HG03520 (cell line): ENCODE data around the gene CCDC136.

Experiments
- ATAC-seq: cut with Tn5 transposase; IDR thresholded peaks from one replicate; pipeline ENCODE4 v1.9.1; 2021; ENCODE audit warnings: mild to moderate bottlenecking, moderate library complexity; ENCODE audit not compliant: unreplicated experiment

The CCDC136 gene

GRCh38 chr7:128791121-128791971, at the start of gene CCDC136:
Gene CCDC136 (plus strand): TSS chr7:128791968. CDS start chr7:128792412, 444 bp downstream.
- ATAC-seq: peak; percentile 73

- ATAC-seq: no peak
These were observed 49.6 kb upstream of the CCDC136 start for GRCh38 chr7:128742206-128742605.

- no peak for ATAC-seq
These were observed 48.5 kb upstream of the CCDC136 start for GRCh38 chr7:128743112-128743772.

GRCh38 chr7:128744366-128744905, 47.3 kb upstream of the CCDC136 start:
- no peak for ATAC-seq

GRCh38 chr7:128745706-128746105, 46.1 kb upstream of the CCDC136 start:
- no peak for ATAC-seq

GRCh38 chr7:128747327-128748079, 44.3 kb upstream of the CCDC136 start:
- no peak for ATAC-seq

- no peak for ATAC-seq
These were observed 39.5 kb upstream of the CCDC136 start for GRCh38 chr7:128752251-128752650.

GRCh38 chr7:128755075-128755818, 36.5 kb upstream of the CCDC136 start:
- ATAC-seq: no peak

- ATAC-seq: no peak
These were observed 35.8 kb upstream of the CCDC136 start for GRCh38 chr7:128755819-128756476.

- ATAC-seq: no peak
These were observed 34.6 kb upstream of the CCDC136 start for GRCh38 chr7:128757203-128757602.

- no peak for ATAC-seq
These were observed 33.2 kb upstream of the CCDC136 start for GRCh38 chr7:128758553-128758952.

- ATAC-seq: no peak
These were observed 32.5 kb upstream of the CCDC136 start for GRCh38 chr7:128759242-128759641.

- ATAC-seq: no peak
These were observed 28.2 kb upstream of the CCDC136 start for GRCh38 chr7:128763541-128763940.

GRCh38 chr7:128767475-128768110, 24.2 kb upstream of the CCDC136 start:
- no peak for ATAC-seq

- ATAC-seq: no peak
These were observed 21.5 kb upstream of the CCDC136 start for GRCh38 chr7:128770233-128770632.

GRCh38 chr7:128773604-128774003, 18.2 kb upstream of the CCDC136 start:
- ATAC-seq: no peak

- no peak for ATAC-seq
These were observed 17.6 kb upstream of the CCDC136 start for GRCh38 chr7:128774029-128774689.

- no peak for ATAC-seq
These were observed 16.8 kb upstream of the CCDC136 start for GRCh38 chr7:128774921-128775320.
